Activated T-cell treated with anti-CD3 and anti-CD28 coated beads, Interleukin-2, amount 50 U/mL, for 1 hour (primary cell): ENCODE data around the gene COL16A1.

Experiments
- DNase-seq: peaks from one replicate; pipeline ENCODE4 v3.0.0-alpha.2; 2020

The COL16A1 gene

DNA sequence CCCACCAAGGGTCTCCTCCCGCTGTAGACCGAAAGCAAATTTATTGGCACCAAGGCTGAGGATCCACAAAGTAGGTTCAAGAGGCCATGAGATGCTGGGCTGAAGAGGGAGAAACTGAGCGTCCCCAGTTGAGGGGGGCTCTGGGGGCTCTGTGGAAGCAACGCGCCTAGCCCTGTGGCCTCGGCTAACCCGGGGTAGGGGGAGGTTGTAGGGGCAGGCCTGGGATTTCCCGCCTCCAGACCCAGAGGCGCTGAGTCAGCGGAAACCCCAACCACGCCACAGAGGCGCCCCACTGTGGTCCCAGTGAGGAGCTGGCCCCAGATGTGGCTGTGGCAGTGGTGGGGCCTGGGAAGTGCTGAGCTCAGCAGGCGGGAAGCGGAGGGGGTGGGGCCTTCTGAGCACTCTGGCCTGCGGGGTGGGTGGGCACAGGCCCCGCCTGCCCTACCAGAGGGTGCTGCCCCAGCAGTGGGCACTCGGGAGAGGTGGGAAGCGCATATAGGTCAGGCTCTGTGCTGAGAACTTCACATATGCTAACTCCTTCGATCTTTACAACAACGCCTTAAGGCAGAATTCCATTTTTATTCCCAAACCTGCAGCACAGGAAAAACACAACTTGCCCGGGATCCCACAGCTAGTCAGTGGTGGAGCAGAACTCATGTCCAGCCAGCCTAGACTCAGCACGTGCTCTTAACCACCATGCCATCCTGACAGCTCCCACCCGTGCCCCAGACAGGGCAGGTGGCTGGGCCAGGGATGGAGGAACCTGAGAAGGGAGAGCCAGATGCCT is 1.5 kb upstream of the COL16A1 start:
- DNase-seq: peak; percentile 62

DNA sequence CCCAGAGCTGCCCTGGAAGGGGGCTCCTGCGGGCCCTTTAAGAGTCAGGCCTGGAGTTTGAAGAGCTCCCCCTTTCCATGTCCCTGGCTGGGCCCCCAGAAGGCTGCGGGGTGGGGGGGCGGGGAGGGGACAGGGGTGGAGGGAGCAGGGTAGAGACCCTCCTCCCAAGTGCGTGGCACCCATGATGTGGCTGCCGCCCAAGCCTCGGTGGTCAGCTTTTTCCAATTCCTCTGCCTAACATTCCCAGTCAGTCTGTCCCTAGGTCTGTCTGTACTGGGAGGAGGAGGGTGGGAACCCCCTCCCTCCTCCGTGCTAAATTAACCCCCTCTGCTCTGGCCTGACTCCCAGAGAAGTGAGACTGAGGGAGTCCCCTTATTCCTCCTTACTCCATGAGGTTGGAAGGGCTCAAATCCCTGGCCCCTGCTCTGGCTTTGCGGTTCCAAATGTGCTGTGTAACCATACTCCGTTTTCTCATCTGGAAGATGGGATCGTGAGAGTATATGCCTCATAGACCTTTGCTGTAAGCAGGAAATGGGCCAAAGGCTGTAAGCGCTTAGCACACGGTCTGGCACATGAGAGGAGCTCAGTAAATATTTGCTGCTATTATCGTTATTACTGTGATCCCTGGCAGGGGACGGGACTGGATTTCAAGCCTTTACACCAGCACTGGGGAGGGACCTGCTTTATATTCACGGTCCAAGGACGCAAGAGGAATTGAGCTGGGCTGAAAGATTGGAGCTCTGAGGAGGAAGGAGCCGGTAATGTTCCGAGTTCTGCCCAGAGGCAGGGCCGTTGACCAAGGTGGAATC is 658 bp upstream of the COL16A1 start:
- DNase-seq: no peak

DNA sequence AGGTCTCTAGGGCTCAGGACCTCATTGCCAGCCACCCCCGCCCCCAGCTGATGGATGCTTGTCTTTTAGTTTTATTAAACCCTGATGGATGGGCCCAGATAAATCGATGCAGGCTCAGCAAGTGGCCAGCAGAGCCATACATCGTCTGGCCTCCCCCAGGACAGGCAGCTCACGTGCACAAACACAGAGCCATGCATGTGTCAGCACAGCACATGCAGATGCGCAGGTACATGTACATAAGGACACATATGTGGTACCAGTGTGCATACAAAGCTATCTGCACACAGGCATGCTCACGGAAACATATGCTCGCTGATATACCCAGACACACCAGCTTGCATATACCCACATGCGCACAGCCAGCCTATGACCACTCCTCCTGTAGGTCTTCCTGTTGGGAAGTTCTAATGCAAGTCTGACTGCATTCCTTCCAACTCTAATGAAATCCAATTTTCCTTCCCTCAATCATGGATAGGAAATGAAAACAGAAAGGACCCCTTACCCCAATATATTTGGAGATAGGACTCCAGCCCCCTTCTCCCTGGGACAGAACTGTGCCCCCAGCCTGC is 897 bp downstream of the COL16A1 start:
- no peak for DNase-seq

DNA sequence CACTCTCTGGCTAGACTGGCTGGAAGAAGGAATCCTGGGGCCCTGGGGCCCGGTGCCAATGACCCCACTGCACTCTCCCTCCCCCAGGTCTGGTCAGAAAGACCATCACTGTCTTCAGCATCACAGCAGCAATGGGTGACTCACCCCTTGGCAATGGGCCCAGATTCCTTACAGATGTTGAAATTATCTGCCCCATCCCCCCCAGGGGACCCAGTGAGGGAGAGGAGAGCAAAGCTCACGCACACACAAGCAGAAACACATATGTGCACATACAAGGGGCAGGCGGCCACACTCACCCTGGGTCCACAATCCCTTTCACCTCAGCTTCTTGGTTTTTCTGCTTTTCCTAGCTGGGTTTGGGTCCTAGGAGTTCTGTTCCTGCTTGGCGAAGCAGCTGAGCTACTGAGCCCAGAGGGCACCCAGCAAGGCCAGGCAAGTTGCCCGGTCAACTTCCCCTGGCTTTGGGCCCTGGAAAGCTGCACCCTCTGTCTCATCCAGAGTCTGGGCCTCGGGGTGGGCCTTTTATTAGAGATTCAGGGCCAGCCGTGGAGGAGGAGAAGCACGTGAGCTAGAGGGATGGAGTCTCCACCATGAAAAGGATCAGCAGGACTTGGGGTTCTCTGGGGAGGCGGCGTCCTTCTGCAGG is 2.6 kb downstream of the COL16A1 start:
- peak; percentile 48 for DNase-seq

DNA sequence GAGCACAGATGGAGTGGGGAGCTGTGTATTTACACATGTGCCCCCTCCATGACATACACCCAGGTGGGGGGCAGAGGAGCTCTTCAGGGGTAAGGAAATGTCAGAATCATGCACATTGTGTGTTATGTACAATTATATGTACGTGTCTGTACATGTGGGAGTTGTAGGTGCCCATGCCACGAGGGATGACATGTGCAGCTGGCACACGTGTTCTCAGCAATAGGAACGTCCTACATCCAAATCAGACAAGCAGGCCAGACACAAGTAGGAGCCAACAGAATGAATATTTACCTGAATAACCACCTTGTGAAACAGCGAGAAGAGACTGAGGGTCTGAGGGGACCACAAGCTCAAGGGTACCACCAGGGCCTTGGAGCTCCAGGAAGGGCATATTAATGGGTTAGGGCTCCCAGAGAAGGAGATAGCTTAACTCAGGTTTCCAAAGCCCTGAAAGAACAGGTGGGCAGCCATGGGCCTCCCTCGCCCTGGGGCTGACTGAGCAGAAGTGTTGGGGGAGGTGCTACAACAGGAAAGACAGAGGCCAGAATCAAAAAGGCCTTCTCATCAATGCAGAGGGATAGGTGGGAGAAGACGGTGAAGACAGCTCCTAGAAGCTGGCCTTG is 3.2 kb downstream of the COL16A1 start:
- no peak for DNase-seq

DNA sequence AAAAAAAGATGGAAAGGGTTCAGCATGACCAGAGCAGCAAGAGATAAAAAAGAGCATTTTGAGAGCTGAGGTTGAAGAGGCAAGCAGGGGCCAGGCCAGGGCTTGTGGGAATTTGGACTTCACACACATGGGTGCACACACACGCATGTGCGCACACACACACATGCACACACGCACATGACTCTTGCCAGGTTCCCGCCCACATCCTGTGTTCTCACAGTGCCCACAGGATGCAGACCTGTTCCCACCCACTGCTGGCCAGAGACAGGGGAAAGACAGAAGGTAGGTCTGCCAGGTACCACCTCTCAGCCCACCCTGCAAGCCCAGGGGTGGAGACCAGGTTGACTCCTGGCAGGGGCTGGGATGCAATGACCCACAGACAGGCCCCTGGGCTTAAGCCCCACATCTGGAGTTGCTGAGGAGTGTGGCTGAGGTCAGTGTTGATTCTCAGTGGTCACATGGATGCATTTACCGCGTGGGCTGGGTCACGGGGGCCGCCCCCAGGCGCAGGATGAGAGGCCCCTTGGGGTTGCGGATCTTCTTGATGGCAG is 4.4 kb downstream of the COL16A1 start:
- no peak for DNase-seq

DNA sequence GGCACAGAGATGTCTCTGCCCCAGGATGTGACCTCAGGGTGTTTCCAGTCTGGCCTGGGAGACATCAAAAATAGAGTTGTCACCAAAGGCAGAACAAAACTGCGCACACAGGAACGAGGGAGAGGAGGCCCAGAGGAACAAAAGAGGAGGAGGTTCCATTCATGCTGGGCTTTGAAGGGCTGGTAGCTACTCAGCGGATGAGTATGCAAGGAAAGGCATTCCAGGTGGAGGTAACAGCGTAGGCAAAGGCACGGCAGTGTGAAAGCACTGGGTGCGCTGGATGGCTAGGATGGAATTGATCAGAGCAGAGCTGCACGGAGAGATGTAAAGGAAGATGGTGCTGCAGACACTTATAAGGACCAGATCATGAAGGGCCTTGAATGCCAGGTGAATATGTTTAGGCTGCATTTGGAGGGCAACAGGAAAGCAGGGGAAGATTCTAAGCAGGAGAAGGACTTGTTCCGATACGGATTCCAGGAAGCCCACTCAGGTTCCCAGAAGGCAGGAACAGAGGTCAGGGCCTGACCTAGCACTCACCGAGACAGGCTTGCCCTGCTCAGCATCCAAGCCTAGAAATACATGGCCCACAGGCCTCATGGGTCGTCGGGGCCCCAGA is 6.3 kb downstream of the COL16A1 start:
- DNase-seq: no peak

DNA sequence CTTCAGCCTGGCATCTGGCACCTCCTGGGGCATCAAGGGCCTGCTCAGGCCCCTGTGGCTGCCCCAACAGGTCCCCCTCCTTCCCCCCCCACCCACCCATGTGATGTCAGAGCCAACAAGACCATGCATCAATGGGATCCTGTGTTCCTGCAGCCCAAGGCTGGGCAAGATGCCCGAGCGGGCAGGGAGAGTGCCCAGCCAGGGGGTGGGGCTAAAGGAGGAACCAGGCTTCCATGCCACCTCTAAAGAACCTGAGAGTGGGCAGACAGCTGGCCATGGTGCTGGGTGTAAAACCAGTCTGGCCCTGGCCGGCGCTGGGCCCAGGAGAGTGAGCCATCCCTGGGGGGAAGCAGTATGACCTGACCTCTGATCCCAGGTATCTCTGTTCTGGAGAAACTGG is 7.6 kb downstream of the COL16A1 start:
- no peak for DNase-seq

DNA sequence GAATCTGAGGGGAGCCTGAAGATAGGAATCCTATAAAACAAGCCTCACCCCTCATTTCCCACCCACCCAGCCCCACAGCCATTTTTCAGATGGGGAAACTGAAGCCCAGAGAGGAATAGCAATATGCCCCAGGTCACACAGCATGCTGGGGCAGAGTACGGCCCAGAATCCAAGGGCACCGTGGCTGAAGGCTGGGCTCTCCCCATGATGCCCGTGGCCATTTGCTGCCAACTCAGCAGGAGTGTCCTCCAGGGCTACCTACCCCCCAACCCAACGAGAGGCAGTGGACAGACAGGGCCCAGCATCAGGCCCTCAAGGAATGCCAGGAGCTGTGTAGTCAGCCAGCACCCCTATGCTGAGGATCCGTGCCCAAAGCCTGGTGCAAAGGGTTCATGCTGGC is 8.5 kb downstream of the COL16A1 start:
- no peak for DNase-seq

DNA sequence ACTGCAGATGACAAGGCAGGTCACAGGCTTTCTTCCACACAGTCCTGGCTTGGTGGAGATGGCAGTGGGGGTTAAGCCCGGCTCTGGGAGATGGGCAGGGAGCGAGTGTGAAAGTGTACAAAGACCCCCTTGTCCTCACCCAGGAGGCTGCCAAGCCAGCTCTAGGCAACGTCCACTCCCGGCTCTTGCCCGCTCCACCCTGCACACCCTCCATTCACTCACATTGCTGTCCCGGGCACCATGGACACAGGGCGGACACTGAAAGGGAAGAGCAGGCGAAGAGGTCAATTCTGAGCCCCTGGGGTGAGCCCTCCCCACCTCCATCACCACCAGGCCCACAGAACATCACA is 8.9 kb downstream of the COL16A1 start:
- no peak for DNase-seq

DNA sequence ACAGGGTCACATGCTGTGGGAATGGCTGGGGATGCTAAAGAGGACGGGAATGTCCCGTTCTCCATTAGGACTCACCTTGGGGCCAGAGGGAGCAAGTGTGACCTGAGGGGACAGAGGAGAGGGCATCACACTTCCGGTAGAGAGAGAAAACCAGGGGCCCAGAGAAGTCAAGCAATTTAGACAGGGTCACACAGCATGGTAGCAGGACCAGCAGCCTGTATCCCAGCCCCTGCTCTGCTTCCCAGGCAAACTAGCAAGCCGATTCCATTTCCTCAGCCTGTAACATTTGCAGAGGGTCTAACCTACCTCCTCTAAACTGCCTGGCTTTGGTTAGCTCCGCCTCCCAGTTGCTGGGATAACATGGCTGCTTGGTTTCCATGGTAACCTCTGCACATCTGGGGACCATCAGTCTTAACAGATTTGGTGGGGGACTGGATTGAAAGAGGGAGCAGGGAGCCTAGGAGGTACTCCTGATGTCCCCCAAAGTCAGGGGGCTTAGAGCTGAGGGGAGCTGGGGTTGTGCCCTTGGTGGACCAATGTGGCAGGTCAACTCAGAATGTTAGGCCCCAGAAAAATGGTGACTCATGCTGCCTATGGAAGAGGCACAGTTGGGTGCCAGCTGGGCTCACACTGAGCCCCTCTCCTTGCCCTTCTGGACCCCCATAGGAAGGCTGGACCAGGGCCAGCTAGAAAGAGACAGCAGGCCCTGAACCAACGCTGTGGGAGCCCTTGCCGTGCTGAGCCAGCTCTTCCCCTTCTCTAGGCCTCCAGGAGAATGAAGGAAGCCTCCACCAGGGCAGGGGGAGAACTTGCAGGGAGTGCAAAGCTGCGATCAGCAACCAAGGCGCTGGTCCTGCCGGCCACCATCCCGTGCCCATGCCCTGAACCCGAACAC is 9.5 kb downstream of the COL16A1 start:
- DNase-seq: no peak

DNA sequence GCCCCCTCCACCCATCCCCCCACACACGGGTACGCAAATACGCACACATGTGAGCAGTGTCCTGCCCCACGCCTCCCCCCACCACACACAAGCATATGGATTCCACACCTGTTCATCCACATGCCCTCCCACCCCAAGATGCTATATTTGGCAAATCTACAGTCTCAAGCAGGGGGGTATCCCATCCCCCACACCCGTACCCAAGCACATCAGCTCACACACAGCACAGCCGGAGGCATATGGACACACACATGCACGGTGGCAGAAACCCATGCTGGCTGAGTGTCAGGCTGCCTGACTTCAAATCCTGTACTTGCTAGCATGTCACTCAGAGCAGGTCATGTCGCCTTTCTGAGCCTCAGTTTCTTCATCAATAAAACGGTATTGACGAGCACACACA is 10.6 kb downstream of the COL16A1 start:
- DNase-seq: no peak

DNA sequence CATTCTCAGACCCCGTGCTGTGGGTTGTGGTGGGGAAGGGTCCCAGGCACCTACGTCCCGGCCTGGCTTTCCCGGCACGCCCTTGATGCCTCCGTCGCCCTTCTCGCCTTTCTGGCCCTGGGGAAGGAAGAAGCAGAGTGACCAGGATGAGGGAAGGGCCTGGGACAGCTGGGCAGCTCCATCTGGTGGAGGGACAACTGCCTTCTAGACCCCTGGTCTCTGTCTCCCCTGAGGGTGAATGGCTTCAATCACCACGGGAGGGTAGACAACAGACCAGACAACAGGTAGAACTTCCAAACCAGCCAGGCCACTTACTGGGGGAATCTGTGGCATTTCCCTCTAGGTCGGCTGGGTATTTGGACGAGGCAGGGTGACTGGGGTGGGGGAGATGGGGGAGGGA is 11.9 kb downstream of the COL16A1 start:
- no peak for DNase-seq

DNA sequence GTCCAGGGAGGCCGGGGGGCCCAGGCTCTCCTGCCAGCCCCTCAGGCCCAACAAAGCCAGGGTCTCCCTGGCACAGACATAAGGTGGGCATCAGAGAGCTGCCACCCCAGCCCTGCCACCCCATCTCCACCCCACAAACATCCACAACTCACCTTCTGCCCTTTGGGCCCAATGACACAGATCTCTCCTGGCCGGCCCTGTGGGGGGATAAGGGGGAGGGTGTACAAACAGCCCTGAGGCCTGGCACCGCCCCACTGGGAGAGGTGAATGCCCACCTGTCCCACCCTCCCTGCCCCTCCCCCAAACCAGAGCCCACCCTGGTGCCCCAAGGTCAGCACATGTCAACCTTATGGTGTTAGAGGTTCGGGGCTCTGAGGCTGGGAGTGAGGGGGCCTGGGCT is 12.4 kb downstream of the COL16A1 start:
- no peak for DNase-seq

DNA sequence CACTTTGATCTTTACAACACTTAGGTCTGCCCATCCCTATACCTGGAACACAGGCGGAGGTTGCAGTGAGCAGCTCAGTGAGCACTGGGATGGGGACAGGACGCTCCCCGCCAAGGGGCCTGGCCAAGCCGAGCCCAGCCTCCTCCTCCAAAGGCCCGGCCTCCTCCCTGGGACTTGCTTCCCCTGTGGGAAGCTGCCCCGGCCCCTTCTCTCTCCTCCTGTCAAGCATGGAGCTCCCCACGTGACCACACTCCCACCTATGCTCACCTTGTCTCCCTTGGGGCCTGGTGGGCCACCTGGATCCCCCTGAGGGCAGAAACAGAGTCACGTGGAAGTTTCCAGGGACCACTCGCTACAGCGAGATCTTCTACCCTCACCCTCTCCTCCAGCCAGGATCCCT is 12.9 kb downstream of the COL16A1 start:
- DNase-seq: no peak

DNA sequence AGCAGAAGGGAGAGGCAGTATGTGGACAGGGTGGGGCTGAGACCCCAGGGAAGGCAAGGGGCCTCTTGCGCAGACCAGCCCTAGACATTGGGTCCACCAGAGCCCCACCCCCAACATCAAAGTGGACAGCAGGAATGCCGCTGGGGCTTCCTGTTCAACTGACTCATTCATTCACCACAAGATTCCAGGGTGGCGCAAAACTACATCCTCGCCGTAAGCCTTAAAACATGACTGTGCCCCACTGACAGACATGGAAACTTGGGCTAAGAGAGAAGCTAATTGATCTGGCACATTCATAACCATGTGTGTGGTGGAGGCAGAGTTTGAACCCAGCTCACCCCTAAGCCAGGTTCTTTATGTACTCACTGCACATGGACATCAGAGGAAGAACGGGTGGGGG is 14.0 kb downstream of the COL16A1 start:
- DNase-seq: no peak

DNA sequence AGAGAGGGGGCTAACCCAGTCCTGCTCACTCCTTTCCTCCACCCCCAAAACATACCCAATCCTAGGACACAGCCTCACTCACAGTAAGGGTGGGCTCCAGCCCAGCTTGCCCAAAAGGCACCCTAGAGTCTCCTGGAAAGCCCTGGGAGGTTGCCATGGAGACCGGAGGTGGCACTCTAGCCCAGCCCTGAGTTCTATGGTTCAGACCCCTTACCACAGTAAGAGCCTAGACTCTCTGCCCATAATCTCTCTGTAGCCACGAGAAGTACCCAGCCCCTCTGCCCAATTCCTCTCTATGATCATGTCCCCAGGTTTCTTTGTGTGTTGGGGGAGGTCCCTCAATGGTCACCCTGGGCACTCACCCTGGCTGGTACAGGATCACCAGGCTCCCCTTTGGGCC is 14.4 kb downstream of the COL16A1 start:
- no peak for DNase-seq

DNA sequence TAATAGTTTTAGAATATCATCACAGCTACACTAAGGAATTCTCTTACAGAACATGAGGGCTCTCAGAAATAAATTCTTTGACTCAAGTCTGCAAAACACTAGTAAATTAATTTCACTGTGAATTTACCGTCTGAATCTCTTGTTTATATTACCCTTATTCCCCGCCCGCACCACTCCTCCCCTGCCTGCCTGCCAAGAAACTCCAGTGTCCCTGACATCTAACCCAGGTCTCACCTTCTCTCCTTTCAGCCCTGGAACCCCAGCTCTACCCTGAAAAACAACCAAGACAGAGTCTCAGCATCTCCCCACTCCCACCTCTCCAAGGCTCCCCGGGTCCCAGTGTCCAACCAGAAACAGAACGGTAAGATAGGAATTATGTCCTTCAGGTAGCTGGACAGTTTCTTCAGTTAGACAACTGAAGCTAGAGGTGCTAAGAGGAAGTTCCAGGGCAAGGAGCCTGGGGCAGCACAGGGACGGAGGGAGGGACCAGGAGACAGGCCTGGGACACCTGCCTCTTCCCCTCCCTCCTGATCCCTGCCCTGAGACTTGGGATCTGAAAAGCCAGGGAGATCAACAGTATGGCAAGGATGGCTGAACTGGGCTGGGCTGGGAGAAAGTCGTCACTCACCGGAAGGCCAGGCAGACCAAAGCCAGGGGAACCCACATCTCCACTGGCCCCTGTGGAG is 15.4 kb downstream of the COL16A1 start:
- DNase-seq: no peak

DNA sequence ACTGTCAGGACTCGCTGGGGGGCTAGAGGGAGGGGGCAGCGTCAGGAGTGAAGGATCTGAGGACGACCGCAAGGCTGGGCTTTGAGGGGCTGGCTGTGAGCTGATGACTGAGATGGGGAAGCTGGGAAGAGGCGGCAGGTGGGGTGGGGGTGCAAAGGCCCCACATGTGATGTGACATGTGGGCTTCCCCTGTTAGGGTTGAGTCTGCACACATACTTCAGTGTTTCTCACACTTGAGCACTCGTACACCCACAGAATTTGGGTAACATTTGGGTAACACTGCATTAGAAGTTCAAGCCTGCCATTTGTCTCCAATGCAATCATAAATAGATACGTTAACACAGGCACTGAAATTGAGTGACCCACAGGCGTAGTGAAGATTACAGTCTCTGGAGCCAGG is 16.2 kb downstream of the COL16A1 start:
- DNase-seq: no peak

DNA sequence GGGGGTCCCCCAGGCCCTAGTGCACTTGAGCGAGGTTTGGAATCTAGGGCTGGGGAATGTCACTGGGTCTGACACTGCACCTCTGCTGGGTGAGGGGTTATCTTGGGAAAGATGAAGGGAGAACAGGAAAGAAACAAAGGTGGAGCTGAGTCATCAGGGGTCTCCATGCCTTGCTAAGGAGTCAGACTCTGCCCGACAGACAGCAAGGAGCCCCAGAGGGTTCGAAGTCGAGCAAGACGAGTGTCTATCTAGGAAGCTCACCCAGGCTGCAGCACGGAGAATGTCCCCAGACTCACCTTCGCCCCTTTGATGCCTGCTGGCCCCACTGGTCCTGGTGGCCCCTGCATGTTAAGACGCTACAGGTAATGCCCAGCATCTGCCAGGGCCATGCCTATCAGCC is 18.0 kb downstream of the COL16A1 start:
- no peak for DNase-seq

DNA sequence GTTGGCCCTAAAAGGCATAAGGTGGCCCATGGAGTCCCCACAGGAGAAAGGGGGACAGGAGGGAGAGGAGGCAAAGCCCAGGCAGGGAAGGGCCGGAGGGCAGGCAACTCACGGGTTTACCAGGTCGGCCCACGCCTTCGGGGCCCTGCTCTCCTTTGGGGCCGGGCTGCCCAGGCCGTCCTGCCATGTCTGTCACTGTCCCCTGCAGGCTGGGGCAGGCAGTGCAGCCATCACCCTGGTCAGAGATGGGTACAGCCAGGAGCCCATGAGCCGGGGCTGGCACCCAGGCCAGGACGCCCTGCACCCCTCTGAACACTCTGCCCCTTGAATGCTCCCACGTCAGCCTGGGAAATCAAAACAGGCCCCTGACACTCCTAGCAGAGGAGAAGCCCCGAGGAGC is 19.8 kb downstream of the COL16A1 start:
- no peak for DNase-seq
